Measurements from ENCODE around the gene GPR35. TPM values are rescaled to one million over a fixed set of nuclear protein-coding genes. Genes with fewer than 3 reads are reported as not detected.

The GPR35 gene
- total and polyA plus RNA-seq, 2 of the 13 experiments (the other 11 are each of a cell fraction or from before 2014, with no cell fraction given): 27.1 to 44.2 TPM

- TF ChIP-seq PCBP2 (optimal IDR thresholded peaks at IDR 0.05; ENCODE audit: low read depth, low read length, poor library complexity, severe bottlenecking) (no peak), ZBTB43 (CRISPR knock-in tag; conservative IDR thresholded peaks at IDR 0.05) (no peak; the same call in 1 of the 2 replicates), ZBTB4 (CRISPR knock-in tag; IDR thresholded peaks at IDR 0.05; ENCODE audit: borderline replicate concordance) (no peak; the same call in 1 of the 2 replicates), ZNF512 (CRISPR knock-in tag; IDR thresholded peaks at IDR 0.05) (no peak), SP4 (CRISPR knock-in tag; IDR thresholded peaks at IDR 0.05) (no peak; the same call in 1 of the 2 replicates), MAX (IDR thresholded peaks at IDR 0.05) (peak; percentile 65), ZNF142 (CRISPR knock-in tag; IDR thresholded peaks at IDR 0.05) (no peak), ZNF746 (CRISPR knock-in tag; IDR thresholded peaks at IDR 0.05) (no peak), ZNF546 (CRISPR knock-in tag; conservative IDR thresholded peaks at IDR 0.05) (no peak), ZFYVE20 (CRISPR knock-in tag; IDR thresholded peaks at IDR 0.05; ENCODE audit: borderline replicate concordance, low read depth) (no peak), SKI (IDR thresholded peaks at IDR 0.05; ENCODE audit: partially characterized antibody) (peak; percentile 82), FUBP1 (CRISPR knock-in tag; IDR thresholded peaks at IDR 0.05; ENCODE audit: borderline replicate concordance) (0 out of 2 replicates have a peak, but pooled peaks have one; percentile 31), ZNF337 (CRISPR knock-in tag; IDR thresholded peaks at IDR 0.05; ENCODE audit: borderline replicate concordance, low read depth) (no peak; the same call in 1 of the 2 replicates)
Measured at GRCh38 chr2:240604291-240604938, 20.9 kb upstream of the GPR35 start (continued).
